DOHH2 (cell line): ENCODE results near the gene AHRR.

Experiments
- CTCF ChIP-seq: fragments of 200-600 bp; sonication (generic); IDR thresholded peaks from one replicate; pipeline ENCODE4 v1.5.1; 2014; ENCODE audit warnings: antibody characterized with exemption, mild to moderate bottlenecking, low read depth, low read length; ENCODE audit not compliant: poor library complexity, severe bottlenecking
- EZH2phosphoT487 ChIP-seq: fragments of 200-600 bp; sonication (generic); IDR thresholded peaks from 2 replicates; pipeline ENCODE4 v1.6.1; 2017; ENCODE audit warnings: borderline replicate concordance, mild to moderate bottlenecking, antibody characterized with exemption, low read length, moderate library complexity, mixed read lengths

- TF ChIP-seq CTCF (no peak), EZH2phosphoT487 (no peak)
Measured at GRCh38 chr5:390623-391491, 69.3 kb downstream of the AHRR start.
